ENCODE results near the gene CDKN1B. TPM values are rescaled to one million over a fixed set of nuclear protein-coding genes. Genes with fewer than 3 reads are reported as not detected.

Gene CDKN1B
- total and polyA plus RNA-seq, 2 of the 4 experiments (the other 2 are of a cell fraction) = 13.9 to 17.4 TPM

DNA sequence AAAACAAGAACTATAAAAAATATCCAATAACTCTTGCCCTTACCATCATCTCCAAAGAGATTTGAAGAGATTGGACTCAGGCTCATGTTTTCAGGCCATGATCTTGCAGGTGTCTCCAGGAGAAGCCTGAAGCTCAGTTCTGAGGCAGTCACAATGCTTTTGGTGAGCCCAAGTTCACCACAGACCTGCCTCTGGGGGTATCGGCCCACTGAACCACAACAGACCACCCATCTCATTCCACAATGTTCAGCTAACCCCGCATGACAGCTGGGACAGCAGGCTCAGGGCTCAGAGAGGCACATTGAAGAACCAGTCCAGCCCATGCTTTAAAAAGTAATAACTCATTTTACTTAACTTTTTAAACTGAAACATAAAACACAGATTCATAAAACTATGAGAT is 40.0 kb downstream of the CDKN1B start:
- no peaks in the 10 kb centered on the region for H3K36me3 ChIP-seq (ENCODE audit: control insufficient read depth, insufficient read depth, low read length)
- ChIA-PET POLR2A (ENCODE audit: unreplicated experiment) (no interaction called here), CTCF (interaction anchor here (0.6 kb wide), 1 partner anchor 10 kb away, joined by 3 read pairs; no protein-coding TSS in a partner anchor)
- H3K9ac ChIP-seq (ENCODE audit: low read depth, low read length) = no peak overlapping the region
- H3K9me1 ChIP-seq (ENCODE audit: insufficient read depth, low read length) = 0 out of 2 replicates have a peak, but pooled peaks cover 3% of the 10 kb centered on the region
- DNase-seq = no peak
- H2BK120ac ChIP-seq (ENCODE audit: low read depth, low read length) = no peak overlapping the region
- H3K4me1 ChIP-seq (ENCODE audit: control insufficient read depth, insufficient read depth, low read length) = no peaks in the 10 kb centered on the region
- H4K91ac ChIP-seq (ENCODE audit: insufficient read depth, low read depth, low read length) = no peak overlapping the region
- no peak overlapping the region for H3K56ac ChIP-seq (ENCODE audit: extremely low read depth, insufficient read depth, low read length)
- H4K5ac ChIP-seq (ENCODE audit: low read depth, low read length) = no peak overlapping the region
- no peak overlapping the region for H3K18ac ChIP-seq (ENCODE audit: low read depth, low read length)
- H2BK15ac ChIP-seq (ENCODE audit: low read depth, low read length) = no peak overlapping the region
- intact Hi-C loops (cut with micrococcal nuclease) = no loop called here
- no peak overlapping the region for H4K8ac ChIP-seq (ENCODE audit: low read depth in 2 of 2, low read length in 2 of 2)
- no peak overlapping the region for H3K4me2 ChIP-seq (ENCODE audit: low read depth, low read length)
- H3K23ac ChIP-seq (ENCODE audit: low read depth, low read length) = 0 out of 2 replicates have a peak overlapping the region, but pooled peaks have one; percentile 5
- no peaks in the 10 kb centered on the region for H3K9me3 ChIP-seq (ENCODE audit: control insufficient read depth, insufficient read depth, low read length)
- no peak overlapping the region for H2AK9ac ChIP-seq (replicated peaks; ENCODE audit: low read depth, low read length, poor library complexity)
- H3K4ac ChIP-seq (ENCODE audit: low read depth, low read length) = peak overlapping the region; percentile 24; the same call in 1 of the 2 replicates
- H3K27ac ChIP-seq (ENCODE audit: insufficient read depth, low read length) = no peak overlapping the region
- ATAC-seq (ENCODE audit: low read depth) = no peak
- no peaks in the 10 kb centered on the region for H3K27me3 ChIP-seq (ENCODE audit: control insufficient read depth, insufficient read depth, low read length)
- no TSS peak for BruUV-seq (replicated peaks)
- H2BK5ac ChIP-seq (ENCODE audit: low read depth, low read length, poor library complexity, severe bottlenecking) = no peak overlapping the region
- H3K14ac ChIP-seq (replicated peaks; ENCODE audit: low read depth, low read length) = no peak overlapping the region
- peaks cover 3 to 11% of the 10 kb centered on the region in 2 experiments; a peak in 3 of 4 replicates for H3K79me1 ChIP-seq (ENCODE audit: low read depth in 1 of 2, low read length in 2 of 2)
- in situ Hi-C loops (cut with MboI; ENCODE audit: low sequenced_read_pairs) = no loop called here
- no peak overlapping the region for H2BK20ac ChIP-seq (ENCODE audit: low read depth, low read length)
- TF ChIP-seq RFX5 (IDR thresholded peaks at IDR 0.05; ENCODE audit: low read depth, low read length) (no peak), NFE2L2 (IDR thresholded peaks at IDR 0.05; ENCODE audit: low read depth, low read length) (no peak), POLR2A (IDR thresholded peaks at IDR 0.05; ENCODE audit: low read depth, low read length) (no peak), MAZ (IDR thresholded peaks at IDR 0.05; ENCODE audit: borderline replicate concordance, low read depth, low read length) (no peak), BHLHE40 (IDR thresholded peaks at IDR 0.05; ENCODE audit: low read depth, low read length) (no peak), CEBPB (IDR thresholded peaks at IDR 0.05; ENCODE audit: low read depth, low read length) (no peak), SMC3 (IDR thresholded peaks at IDR 0.05; ENCODE audit: low read depth, low read length) (no peak)
- TF ChIP-seq, protein P1, sequence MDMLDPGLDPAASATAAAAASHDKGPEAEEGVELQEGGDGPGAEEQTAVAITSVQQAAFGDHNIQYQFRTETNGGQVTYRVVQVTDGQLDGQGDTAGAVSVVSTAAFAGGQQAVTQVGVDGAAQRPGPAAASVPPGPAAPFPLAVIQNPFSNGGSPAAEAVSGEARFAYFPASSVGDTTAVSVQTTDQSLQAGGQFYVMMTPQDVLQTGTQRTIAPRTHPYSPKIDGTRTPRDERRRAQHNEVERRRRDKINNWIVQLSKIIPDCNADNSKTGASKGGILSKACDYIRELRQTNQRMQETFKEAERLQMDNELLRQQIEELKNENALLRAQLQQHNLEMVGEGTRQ (IDR thresholded peaks at IDR 0.05; ENCODE audit: low read depth, low read length) = no peak
- TF ChIP-seq, protein P2, sequence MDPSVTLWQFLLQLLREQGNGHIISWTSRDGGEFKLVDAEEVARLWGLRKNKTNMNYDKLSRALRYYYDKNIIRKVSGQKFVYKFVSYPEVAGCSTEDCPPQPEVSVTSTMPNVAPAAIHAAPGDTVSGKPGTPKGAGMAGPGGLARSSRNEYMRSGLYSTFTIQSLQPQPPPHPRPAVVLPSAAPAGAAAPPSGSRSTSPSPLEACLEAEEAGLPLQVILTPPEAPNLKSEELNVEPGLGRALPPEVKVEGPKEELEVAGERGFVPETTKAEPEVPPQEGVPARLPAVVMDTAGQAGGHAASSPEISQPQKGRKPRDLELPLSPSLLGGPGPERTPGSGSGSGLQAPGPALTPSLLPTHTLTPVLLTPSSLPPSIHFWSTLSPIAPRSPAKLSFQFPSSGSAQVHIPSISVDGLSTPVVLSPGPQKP (IDR thresholded peaks at IDR 0.05; ENCODE audit: borderline replicate concordance, low read depth, low read length) = no peak
- TF ChIP-seq, protein P3, sequence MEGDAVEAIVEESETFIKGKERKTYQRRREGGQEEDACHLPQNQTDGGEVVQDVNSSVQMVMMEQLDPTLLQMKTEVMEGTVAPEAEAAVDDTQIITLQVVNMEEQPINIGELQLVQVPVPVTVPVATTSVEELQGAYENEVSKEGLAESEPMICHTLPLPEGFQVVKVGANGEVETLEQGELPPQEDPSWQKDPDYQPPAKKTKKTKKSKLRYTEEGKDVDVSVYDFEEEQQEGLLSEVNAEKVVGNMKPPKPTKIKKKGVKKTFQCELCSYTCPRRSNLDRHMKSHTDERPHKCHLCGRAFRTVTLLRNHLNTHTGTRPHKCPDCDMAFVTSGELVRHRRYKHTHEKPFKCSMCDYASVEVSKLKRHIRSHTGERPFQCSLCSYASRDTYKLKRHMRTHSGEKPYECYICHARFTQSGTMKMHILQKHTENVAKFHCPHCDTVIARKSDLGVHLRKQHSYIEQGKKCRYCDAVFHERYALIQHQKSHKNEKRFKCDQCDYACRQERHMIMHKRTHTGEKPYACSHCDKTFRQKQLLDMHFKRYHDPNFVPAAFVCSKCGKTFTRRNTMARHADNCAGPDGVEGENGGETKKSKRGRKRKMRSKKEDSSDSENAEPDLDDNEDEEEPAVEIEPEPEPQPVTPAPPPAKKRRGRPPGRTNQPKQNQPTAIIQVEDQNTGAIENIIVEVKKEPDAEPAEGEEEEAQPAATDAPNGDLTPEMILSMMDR (conservative IDR thresholded peaks at IDR 0.05; ENCODE audit: low read depth, low read length) = no peak
- dilution Hi-C loops (cut with HindIII; ENCODE audit: low sequenced_read_pairs, unreplicated experiment) = no loop called here
- no peak overlapping the region for H2AFZ ChIP-seq (replicated peaks; ENCODE audit: low read length, poor library complexity)
- no CpG with 5 or more reads among the region's 2 CpGs for WGBS, 2 experiments (ENCODE audit: extremely low coverage in 2 of 2, insufficient read length in 1 of 2)
- no peak overlapping the region for H3K4me3 ChIP-seq (ENCODE audit: insufficient read depth, low read depth, low read length)
- peak overlapping the region; percentile 44; the same call in 1 of the 2 replicates for H2AK5ac ChIP-seq (ENCODE audit: low read depth, low read length)
- no peaks in the 10 kb centered on the region for H4K20me1 ChIP-seq (ENCODE audit: insufficient read depth, low read length)
